HG02973 (cell line): Measurements from ENCODE around the gene CPB1.
"Not testable (repeated sequence)": the region's sequence is repeated elsewhere in the genome, so short reads cannot be mapped to it uniquely, and the experiment has no call there.

ENCODE experiments used
- ATAC-seq: cut with Tn5 transposase; IDR thresholded peaks from one replicate; pipeline ENCODE4 v1.9.1; 2021; ENCODE audit warnings: moderate library complexity; ENCODE audit not compliant: unreplicated experiment

CPB1 gene

DNA sequence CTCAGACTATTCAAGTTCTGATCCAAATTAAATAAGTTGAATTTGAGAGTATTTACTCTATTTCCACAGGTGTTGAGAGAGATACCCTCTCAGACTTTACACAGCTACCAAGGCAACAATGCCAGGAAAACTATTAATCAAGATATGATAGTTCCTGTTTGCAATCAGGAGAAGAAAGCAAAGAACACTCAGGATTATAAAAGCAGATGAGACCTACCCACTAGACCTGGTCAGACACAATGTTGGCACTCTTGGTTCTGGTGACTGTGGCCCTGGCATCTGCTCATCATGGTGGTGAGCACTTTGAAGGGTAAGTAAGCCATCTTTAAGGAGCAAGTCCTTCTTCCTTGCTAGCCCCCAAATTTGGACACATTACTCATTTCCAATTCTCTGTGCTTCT is at the start of gene CPB1:
Gene CPB1, plus strand, starts transcription at position 227 of the 400 bp plus-strand sequence. Its CDS starts 13 bp downstream, at position 240.
- no peak for ATAC-seq

DNA sequence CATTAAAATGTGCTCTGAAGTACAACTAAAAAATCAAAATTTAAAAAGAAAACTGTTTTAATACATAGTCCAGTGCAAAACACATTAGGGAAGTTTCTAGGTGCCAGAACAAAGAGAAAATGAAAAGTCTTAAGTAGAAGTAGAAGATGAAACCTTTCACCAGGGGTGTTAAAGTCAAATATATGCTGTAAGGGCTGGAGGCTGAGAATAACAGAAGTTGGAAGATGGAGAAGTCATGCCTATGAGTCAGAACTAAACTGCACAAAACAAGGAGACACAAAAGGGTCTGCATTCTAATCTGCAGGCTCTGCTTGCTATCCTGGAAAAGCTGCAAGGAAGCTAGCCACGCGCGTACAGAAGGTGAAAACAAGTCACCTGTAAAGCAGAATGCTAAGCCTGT is 48.7 kb upstream of the CPB1 start:
- ATAC-seq: no peak

DNA sequence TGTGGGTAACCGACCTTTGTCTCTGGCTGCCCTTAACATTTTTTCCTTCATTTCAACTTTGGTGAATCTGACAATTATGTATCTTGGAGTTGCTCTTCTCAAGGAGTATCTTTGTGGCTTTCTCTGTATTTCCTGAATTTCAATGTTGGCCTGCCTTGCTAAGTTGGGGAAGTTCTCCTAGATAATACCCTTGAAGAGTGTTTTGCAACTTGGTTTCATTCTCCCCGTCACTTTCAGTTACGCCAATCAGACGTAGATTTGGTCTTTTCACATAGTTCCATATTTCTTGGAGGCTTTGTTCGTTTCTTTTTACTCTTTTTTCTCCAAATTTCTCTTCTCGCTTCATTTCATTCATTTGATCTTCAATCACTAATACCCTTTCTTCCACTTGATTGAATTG is 42.6 kb upstream of the CPB1 start:
- not testable (repeated sequence) for ATAC-seq

DNA sequence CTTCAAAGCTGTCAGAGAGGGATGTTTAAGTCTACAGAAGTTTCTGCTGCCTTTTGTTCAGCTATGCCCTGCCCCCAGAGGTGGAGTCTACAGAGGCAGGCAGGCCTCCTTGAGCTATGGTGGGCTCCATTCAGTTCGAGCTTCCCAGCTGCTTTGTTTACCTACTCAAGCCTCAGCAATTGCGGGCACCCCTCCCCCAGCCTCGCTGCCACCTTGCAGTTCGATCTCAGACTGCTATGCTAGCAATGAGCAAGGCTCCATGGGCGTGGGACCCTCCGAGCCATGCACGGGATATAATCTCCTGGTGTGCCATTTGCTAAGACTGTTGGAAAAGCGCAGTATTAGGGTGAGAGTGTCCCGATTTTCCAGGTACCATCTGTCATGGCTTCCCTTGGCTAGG is 41.5 kb upstream of the CPB1 start:
- not testable (repeated sequence) for ATAC-seq

DNA sequence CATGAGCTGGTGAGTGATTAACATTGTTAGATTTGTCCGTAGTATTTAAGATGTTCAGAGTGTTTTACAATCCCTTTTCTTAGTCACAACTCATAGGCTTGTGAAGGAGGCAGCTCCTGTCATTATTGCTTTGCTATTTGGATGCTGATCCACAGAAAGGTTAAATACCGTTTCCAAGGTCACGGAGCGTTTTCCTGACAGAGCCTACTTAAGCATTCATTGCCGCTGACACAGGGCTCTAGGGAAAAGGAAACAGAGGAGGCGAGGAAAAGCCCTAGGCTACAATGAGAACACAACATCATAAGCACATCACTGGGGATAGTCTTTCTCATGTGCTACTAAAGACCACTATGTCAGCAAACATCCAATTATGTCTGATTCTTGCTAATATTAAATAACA is 38.5 kb upstream of the CPB1 start:
- ATAC-seq: no peak

DNA sequence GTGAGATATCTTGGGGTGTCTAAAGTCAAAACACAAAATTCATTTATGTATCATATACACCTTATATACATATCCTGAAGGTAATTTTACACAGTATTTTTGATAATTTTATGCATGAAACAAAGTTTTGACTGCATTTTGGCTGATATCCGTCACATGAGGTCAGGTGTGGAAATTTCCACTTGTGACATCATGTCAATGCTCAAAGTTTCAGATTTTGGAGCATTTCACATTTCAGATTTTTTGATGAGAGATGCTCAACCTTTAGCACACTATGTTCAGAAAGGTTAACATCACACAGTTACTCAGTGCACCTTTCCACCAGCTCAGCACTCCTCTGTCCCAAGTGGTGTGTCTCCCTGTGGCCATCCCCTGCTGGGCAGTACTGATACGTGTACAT is 37.7 kb upstream of the CPB1 start:
- ATAC-seq: no peak

DNA sequence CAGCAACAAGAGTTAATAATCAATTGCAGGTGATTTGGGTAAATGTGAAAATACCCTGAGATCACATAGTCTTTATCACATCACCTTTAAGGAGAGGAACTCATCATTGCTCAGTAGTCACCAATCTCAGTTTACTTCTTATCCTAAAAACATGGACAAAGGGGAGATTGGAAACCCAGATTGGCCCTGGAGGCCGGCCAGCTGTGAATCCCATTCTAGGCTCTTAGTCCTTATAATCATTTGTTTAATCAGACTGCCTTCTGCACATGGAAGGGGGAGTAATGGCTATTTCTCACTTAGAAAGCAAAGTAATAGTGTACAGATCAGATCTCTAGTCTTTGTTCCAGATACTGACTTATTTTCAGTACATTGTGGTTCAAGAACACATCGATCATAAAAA is 37.2 kb upstream of the CPB1 start:
- no peak for ATAC-seq

DNA sequence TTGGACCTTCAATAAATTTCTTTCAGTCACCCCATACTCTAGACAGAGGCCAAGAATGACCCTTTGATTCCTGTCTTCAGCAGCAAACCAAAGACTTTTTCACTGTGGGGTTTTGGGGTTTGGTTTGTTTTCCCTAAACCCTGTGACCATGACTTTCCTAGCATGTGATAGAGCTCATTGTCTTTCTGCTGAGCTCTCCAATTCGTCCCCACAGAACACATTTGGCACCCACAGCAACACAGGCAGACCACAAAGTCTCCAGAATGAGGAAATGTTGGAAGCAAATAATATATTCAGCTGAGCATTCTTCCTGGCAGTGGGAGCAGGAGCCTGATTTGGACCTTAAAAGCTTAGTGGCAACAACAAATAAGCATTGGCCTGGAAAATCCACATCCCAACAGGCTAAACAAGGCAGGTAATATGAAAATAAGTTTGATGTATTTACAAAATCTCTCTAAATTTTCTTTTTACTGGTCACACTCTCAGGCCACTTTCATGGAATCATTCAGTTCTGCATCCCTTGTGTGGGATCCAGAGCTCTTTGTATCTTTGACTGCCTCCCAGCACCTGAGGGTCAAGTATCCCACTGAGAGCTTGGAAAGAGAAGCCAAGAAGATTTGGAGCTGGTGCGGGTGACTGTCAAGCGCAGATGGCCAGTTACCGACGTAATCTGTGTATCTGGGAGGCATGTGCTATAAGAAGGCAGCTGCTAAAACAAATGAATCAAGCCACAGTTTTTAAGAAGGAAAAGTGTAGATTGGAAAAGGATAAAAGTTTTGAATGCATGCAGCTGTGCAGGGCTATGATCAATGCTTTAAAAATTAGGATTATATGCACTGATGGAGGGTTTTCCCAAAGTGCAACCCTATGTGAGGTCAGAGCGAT is 36.5 kb upstream of the CPB1 start:
- ATAC-seq: no peak

DNA sequence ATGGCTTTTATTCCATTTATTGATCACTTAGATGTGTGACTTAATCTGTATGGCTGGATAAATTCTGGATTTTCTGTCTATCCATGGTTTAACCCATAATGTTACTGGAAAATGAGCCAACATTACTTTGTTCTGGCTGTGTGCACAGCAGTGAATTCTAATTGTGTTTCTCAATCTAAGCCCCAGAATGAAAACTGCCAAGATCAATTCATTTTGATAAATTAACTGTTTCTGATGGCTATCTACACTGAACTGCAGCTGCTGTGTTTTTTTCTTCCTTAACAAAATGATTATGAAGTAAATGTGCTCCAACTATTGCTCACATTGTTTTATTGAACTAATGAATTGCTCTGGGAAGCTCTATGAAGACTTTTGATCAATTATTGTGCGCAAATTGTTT is 35.7 kb upstream of the CPB1 start:
- ATAC-seq: no peak

DNA sequence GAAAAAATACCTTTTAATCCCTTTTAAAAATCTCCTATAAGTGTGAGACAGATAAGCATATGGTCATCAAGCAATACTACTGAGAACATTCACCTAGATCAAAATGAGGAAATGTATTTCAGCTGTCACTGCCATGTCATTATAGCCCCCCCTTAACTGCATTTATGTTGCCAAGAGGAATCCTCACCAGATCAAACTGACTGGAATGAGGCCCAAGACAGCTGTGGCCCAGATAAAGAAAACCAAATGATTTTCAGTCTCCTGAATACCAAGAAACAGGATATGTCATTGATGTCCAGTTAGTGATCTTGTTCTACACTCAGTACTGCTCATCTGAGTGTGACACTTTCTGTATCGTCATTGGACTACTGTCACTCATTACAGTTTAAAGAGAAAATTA is 35.1 kb upstream of the CPB1 start:
- no peak for ATAC-seq

DNA sequence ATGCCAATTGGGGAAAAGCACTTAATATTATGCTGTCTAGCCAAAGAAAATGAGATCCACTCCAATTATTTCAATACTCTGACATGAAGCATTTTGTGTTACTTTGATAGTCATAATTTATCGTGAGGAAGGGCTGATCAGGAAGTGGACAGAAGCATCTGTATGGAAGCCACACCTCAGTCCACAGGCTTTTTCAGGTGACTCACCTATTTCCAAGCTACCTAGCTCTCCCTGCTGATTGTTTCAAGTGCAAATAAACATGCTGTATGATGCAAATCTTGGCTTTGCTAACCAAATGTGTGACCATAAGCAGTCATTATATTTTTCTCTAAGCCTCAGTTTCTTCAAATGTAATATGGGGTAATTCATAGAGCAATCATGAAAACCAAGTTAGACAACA is 30.8 kb upstream of the CPB1 start:
- ATAC-seq: no peak

DNA sequence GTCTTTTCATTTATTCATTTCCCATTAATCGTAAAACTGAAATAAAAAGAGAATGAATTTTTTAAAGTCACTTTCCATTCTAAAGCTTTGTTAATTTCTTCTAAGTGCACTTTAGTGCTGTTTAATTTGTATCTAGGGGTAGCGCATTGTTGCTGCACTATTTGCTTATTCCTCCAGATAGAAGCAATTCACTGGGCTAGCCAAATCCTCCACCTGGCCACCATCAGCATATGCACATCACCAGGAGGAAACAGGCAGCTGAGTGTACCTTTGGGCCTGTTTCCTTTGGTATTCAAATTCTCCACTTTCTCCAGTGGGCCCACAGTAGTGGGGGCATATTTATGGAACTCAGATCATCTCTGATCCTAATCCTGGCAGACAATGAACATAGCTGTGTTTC is 29.8 kb upstream of the CPB1 start:
- ATAC-seq: no peak

DNA sequence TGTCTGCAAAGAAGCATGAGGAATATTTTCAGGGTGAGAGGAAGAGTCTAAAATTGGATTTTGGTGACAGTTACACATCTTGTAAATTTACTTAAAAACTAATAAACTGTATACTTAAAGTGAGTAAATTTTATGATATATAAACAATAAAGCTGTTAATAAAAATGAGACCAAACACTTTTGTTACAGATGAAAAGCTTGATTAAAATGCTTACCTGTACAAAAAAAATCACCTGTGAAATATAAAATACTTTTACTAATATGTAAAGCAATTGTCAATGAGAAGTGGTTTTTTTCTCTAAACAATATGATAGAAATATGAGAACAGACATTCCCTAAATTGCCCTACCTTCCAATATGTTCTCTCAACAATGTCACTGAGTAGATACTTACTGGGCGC is 27.2 kb upstream of the CPB1 start:
- ATAC-seq: no peak

DNA sequence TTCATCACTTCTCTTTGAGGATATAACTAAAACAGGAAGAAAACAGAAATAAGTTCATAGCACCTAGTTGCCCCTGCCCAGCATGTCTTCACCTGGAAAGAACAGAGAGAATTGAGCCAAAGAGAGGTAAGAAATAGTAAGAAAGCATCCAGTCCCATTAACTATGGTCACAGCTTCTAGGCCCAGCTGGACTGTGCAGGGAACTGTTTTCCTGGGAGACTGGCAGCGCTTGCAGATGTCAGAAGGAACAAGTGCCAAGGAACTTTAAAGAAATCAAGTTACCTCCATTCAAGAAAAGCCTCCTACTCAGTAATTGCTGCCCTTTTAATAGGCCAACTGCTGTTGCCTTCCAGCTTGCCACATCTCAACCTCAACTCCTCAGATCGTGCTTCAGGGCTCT is 17.8 kb upstream of the CPB1 start:
- ATAC-seq: no peak

DNA sequence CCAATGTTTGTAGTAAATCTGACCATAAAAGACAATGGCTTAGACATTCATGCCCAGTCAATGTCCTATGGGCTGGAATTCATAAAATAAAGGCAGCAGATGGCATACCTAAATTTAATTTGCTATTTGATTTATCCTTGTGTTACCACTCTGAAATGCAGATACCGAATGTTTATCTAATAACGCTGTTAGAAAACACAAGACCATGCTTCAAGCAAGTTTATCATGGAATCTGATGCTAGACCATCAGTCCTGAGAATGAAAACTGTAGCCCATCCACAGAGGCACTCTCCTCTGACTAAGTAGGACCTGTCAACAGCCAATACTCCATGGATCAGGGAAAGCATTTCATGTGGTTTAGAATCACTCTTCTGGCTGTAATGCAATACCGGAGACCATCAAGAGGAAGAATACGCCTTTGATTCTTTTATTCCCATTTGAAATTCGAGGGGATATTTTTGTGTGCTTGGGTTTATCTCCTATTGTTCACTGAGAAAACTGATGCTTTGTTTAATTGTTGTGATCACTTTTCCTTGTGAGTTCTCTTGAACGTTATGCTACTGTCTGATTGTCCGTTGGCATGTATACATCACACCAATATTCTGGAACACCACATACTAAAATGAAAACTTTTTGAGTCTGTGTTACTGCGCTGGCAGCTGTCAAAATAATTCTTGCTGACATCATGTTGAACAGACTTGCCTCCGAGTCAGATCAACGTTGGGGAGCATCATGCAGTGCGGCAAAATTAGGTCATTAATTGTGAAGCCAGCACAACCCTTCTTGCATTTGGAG is 12.1 kb upstream of the CPB1 start:
- ATAC-seq: no peak

DNA sequence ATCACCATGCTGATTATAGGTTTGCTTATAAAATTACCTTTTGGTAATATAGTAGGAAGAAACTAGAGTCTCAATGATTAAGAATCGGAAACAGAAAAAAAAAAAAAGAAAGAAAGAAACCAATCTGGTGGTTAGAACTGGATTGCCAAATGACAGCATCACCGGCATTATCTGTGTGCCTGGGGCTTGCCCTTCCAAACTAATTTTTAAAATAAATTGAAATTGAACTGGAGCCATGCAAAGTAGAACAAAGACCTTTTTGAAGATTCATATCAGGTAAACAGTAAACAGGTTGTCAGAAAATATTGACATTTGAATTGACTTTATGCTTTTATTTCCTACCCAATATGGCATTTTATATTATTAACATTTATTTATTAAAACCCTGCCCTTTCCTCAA is 11.2 kb upstream of the CPB1 start:
- no peak for ATAC-seq

DNA sequence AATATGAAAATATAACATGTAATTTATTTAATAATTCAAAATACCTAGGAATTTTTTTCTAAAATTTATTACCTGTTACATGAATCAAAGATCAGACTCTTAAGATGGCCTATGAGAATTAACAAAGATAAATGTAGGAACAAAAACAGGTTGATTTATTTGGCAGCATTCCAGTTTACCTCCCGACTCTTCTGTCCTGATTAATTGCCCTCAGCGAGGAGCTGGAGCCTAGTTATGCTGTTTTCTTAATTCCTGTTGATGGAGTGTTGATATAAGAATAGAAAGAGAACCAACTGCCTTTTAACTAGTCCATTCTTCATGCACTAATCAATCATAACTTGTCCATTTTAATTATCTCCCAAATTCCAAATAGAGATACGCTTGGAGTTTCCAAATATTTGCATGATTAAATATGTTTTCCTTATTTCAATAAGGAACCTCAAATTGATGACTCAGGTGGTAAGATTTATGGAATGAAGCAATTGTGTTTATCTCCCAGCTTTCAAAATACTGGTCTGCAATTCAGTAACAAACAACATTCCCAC is 10.6 kb upstream of the CPB1 start:
- ATAC-seq: no peak

DNA sequence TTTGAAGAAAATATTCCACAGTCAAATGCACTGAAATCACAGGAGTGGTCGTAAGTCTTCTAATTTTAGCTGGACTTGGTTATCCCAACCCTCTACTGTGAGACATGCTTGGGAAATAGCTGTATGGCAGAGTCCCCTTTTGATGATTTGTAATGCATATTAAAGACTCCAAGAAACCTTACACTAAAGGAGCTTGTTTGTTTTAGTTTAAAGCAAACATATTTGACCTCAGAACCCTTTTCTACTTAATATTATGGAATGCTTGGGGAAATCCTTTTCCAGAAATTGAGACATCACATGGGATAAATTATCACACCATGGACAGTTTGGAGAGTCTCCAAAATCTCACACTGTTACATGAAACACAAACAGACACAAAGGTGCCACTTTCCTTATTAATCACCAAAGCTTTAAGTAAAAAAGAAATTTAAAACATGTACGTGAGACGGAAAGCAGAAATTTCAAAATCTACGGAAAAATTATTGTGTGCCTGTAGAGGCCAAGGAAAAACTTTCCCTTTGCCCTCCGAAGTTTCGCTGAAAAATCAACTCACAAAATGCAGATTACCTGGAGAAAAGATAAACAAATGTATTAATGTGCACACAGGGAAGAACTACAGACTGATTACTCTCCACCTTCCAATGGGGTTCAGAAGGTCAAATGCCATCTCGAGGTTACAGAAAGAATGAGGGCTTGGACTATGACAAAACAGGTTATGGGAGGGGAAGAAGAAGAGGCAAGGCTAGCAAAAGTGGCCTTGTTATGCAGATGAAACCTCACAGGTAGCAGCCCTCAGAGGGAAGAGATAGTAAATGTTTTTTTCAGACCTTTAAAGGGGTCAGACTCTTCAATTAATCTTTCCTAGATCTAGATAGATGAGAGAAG is 7.0 kb upstream of the CPB1 start:
- ATAC-seq: no peak

DNA sequence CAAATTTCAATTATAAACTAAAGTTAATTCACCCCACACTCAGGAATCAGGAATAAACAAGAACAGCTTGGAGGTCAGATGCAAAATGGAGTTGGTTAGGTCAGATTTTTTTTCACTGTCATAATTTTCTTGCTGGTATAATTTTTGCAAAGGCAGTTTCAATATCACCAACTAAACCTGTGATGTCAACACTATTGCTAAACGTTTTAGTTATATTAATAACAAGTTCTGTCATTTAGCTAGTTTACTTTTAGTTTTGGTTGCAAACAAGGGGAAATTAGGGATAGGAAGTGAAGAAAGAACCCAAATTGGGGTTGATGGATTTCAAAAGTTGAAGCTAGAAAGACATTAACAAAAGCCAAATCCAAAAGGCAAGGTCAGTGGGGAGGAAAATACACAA is 4.6 kb upstream of the CPB1 start:
- ATAC-seq: no peak

DNA sequence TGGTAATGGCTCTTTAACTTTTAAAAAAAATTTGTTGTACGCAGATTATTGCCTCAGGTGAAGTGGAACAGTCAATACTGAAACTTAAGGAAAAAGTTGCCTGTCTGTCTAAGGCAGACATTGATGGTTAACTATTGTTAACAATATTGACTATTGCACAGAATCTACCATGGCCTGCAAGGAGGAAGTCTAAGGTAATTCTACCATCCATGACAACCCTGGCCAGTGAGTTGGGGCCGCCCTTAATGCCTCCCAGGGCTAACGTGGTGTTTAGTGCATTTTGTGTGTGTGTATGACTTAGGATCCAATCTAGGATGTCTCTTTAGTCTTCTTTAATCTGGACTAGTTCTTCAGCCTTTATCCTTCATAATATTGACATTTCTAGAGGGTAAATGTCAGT is 2.1 kb upstream of the CPB1 start:
- no peak for ATAC-seq

DNA sequence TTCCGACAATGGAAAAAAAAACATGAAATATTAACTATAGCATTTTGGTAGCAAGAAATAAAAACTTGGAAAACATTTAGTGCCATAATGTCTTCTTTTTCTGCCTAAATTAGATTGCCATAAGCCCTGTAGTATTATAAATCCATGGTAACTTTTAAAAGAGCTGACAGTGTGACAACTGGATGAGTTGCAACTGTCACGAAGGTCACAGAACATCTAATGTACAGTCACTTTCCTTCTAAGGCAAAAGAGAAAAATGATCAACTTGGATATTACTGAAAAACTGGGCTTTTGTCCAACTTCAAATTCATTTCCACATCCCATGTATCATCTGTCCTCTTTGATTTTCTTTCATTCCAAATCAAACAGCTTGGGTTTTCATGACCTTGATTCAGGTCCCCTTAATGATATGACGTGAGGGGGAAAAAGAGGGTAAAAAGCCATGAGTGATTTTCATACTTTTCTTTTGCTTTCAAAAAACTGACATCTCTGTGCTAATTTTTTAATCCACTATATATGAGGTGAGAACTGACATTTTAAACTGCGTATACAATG is 602 bp downstream of the CPB1 start:
- no peak for ATAC-seq
